BE2C (cell line): ENCODE results near the gene ZNF385A.

ENCODE experiments used
- DNase-seq: peaks from one replicate; pipeline ENCODE4 v3.0.0-alpha.2; 2020
- H3K27me3 ChIP-seq: fragments of 250-450 bp; sonication (Bioruptor Pico); 2 replicates; pipeline ENCODE4 v1.5.1; 2020; ENCODE audit warnings: mild to moderate bottlenecking
- H3K36me3 ChIP-seq: fragments of 250-450 bp; sonication (Bioruptor Pico); 2 replicates; pipeline ENCODE4 v1.5.1; 2020; ENCODE audit warnings: mild to moderate bottlenecking
- H3K4me1 ChIP-seq: fragments of 250-450 bp; sonication (Bioruptor Pico); 2 replicates; pipeline ENCODE4 v1.5.1; 2020
- H3K4me3 ChIP-seq: 2 replicates; pipeline ENCODE4 v1.5.1; 2011; ENCODE audit warnings: low read depth, low read length
- H3K9me3 ChIP-seq: fragments of 250-450 bp; sonication (Bioruptor Pico); 2 replicates; pipeline ENCODE4 v1.5.1; 2020
- CTCF ChIP-seq: IDR thresholded peaks from 2 replicates; pipeline ENCODE4 v1.5.1; 2012; ENCODE audit warnings: mild to moderate bottlenecking, low read depth, low read length

ZNF385A gene

GRCh38 chr12:54376596-54376995 is 7.9 kb downstream of the ZNF385A start:
- no peaks in the 10 kb centered on the region for H3K27me3 ChIP-seq
- no peak for DNase-seq
- peaks cover 48% of the 10 kb centered on the region for H3K4me1 ChIP-seq
- H3K36me3 ChIP-seq = no peaks in the 10 kb centered on the region; the same call in 1 of the 2 replicates
- no peaks in the 10 kb centered on the region for H3K9me3 ChIP-seq
- H3K4me3 ChIP-seq = no peak overlapping the region
- TF ChIP-seq CTCF = no peak

- Histone ChIP-seq H3K9me3 (no peaks in the 10 kb centered on the region), H3K4me1 (peaks cover 61% of the 10 kb centered on the region), H3K27me3 (no peaks in the 10 kb centered on the region), H3K36me3 (no peaks in the 10 kb centered on the region; the same call in 1 of the 2 replicates), H3K4me3 (no peak overlapping the region)
- DNase-seq = no peak
- TF ChIP-seq CTCF = no peak
These were observed 9.3 kb downstream of the ZNF385A start for GRCh38 chr12:54375259-54375579.

GRCh38 chr12:54374562-54375258 is 9.8 kb downstream of the ZNF385A start:
- Histone ChIP-seq H3K4me1 (peaks cover 61% of the 10 kb centered on the region), H3K9me3 (no peaks in the 10 kb centered on the region), H3K36me3 (no peaks in the 10 kb centered on the region; the same call in 1 of the 2 replicates), H3K27me3 (no peaks in the 10 kb centered on the region), H3K4me3 (no peak overlapping the region)
- DNase-seq = peak; percentile 91
- TF ChIP-seq CTCF = no peak

- peaks cover 67% of the 10 kb centered on the region for H3K4me1 ChIP-seq
- H3K27me3 ChIP-seq = no peaks in the 10 kb centered on the region
- H3K9me3 ChIP-seq = no peaks in the 10 kb centered on the region
- no peak for DNase-seq
- no peak overlapping the region for H3K4me3 ChIP-seq
- no peak for TF ChIP-seq CTCF
- no peaks in the 10 kb centered on the region; the same call in 1 of the 2 replicates for H3K36me3 ChIP-seq
These were observed 10.6 kb downstream of the ZNF385A start for GRCh38 chr12:54373649-54374561.

GRCh38 chr12:54372113-54372806 is 12.3 kb downstream of the ZNF385A start:
- peaks cover 73% of the 10 kb centered on the region for H3K4me1 ChIP-seq
- H3K4me3 ChIP-seq = peak overlapping the region; percentile 15; the same call in 1 of the 2 replicates
- DNase-seq = no peak
- no peaks in the 10 kb centered on the region for H3K9me3 ChIP-seq
- H3K36me3 ChIP-seq = no peaks in the 10 kb centered on the region; the same call in 1 of the 2 replicates
- H3K27me3 ChIP-seq = no peaks in the 10 kb centered on the region
- TF ChIP-seq CTCF = no peak
